Mesothelial cell of epicardium (in vitro differentiated cells): ENCODE results near the gene FXYD7. TPM values are rescaled to one million over a fixed set of nuclear protein-coding genes. Genes with fewer than 3 reads are reported as not detected.

ENCODE experiments used
- DNase-seq, 2 experiments: peaks; one replicate each; pipeline ENCODE4 v3.0.0; 2021; ENCODE audit warnings: low spot score in 2 of 2; ENCODE audit not compliant: unreplicated experiment in 2 of 2
- H3K27ac Mint-ChIP-seq: 2 replicates; pipeline ENCODE4 v1.8.0; 2021; ENCODE audit warnings: mixed read lengths
- H3K27me3 Mint-ChIP-seq: 2 replicates; pipeline ENCODE4 v1.8.0; 2021; ENCODE audit warnings: low read depth, mixed read lengths
- H3K36me3 Mint-ChIP-seq: 2 replicates; pipeline ENCODE4 v1.8.0; 2021; ENCODE audit warnings: mixed read lengths
- H3K4me1 Mint-ChIP-seq: 2 replicates; pipeline ENCODE4 v1.8.0; 2021; ENCODE audit warnings: mixed read lengths
- H3K4me3 Mint-ChIP-seq: 2 replicates; pipeline ENCODE4 v1.8.0; 2021; ENCODE audit warnings: mild to moderate bottlenecking, moderate library complexity, mixed read lengths
- H3K9me3 Mint-ChIP-seq: 2 replicates; pipeline ENCODE4 v1.8.0; 2021; ENCODE audit warnings: mixed read lengths
- total RNA-seq: library from RNA; stranded (reverse); gene quantifications from 3 replicates; pipeline ENCODE4 v1.2.1, GENCODE V29; 2021
- TF ChIP-seq, protein P1 (sequence below): fragments of 200-600 bp; sonication (generic); IDR thresholded peaks from one replicate; pipeline ENCODE4 v1.5.0; 2021; ENCODE audit warnings: antibody characterized with exemption; ENCODE audit not compliant: unreplicated experiment

Gene FXYD7
- total RNA-seq, 1 donor from 2014 or later = 1.3 TPM

DNA sequence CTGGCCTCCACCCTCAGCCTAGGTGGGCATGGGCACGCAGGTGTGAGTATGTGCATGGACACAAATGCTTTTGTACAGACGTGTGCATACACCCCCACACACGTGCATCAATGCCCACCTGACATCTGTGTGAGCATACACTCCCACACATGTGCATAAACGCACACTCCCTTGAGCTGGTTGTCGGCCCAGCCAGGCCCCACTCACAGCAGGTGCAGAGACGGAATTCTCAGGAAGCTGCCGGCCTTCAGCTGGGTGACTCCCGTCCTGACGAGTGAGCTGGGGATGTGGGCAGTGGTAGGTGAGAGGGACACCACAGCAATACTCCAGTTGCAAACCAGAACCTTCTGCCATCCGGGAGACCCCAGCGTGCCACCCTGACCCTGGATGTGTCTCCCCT is 9.2 kb upstream of the FXYD7 start:
- TF ChIP-seq, protein P1, sequence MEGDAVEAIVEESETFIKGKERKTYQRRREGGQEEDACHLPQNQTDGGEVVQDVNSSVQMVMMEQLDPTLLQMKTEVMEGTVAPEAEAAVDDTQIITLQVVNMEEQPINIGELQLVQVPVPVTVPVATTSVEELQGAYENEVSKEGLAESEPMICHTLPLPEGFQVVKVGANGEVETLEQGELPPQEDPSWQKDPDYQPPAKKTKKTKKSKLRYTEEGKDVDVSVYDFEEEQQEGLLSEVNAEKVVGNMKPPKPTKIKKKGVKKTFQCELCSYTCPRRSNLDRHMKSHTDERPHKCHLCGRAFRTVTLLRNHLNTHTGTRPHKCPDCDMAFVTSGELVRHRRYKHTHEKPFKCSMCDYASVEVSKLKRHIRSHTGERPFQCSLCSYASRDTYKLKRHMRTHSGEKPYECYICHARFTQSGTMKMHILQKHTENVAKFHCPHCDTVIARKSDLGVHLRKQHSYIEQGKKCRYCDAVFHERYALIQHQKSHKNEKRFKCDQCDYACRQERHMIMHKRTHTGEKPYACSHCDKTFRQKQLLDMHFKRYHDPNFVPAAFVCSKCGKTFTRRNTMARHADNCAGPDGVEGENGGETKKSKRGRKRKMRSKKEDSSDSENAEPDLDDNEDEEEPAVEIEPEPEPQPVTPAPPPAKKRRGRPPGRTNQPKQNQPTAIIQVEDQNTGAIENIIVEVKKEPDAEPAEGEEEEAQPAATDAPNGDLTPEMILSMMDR = no peak
- no peak for DNase-seq
- H3K9me3 Mint-ChIP-seq = no peaks in the 10 kb centered on the region
- H3K36me3 Mint-ChIP-seq = no peaks in the 10 kb centered on the region
- peaks cover 13% of the 10 kb centered on the region for H3K4me1 Mint-ChIP-seq
- H3K4me3 Mint-ChIP-seq = no peak overlapping the region
- H3K27me3 Mint-ChIP-seq = peaks cover 10% of the 10 kb centered on the region
- H3K27ac Mint-ChIP-seq = no peak overlapping the region

DNA sequence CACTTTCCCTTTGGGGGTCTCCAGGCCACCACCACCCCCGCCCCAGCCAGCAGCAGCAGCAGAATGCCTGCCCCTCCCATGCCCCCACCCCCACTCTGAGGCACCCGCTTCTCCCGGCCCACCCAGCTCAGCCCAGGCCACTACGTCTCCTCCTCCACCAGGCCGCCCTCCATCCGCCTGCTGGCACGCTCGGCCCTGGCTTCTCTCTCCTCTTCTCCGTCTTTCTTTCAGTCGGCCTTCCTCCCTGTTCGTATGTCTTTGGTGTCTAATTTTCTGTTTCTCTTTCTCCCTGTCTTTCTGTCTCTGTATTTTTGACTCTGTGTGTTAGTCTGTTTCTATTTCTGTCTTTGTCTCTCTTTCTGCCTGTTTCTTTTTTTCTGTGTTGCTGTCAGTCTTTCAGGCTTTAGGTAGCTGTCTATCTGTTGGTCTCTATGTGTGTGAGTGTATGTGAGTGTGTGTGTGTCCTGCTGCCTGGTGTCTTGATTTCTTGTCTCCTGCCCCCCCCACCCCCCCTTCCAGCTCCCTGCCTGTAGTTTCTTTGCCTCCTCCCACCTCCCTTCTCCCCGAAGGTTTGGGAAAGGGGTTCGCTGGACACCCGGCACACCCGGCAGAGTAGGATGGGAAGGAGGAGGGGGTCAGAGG is 8.3 kb upstream of the FXYD7 start, which contains the start of gene LGI4:
LGI4 (minus strand) TSS at position 459 of the 642 bp plus-strand sequence; CDS start at position 80, 379 bp downstream.
- TF ChIP-seq, protein P1 = no peak
- DNase-seq = no peak
- Mint-ChIP-seq H3K9me3 (no peaks in the 10 kb centered on the region), H3K4me3 (no peak within 1 kb of the TSS), H3K36me3 (no peaks in the 10 kb centered on the region), H3K27ac (peak within 1 kb of the TSS; percentile 37), H3K27me3 (peaks cover 15% of the 10 kb centered on the region), H3K4me1 (peaks cover 21% of the 10 kb centered on the region)

DNA sequence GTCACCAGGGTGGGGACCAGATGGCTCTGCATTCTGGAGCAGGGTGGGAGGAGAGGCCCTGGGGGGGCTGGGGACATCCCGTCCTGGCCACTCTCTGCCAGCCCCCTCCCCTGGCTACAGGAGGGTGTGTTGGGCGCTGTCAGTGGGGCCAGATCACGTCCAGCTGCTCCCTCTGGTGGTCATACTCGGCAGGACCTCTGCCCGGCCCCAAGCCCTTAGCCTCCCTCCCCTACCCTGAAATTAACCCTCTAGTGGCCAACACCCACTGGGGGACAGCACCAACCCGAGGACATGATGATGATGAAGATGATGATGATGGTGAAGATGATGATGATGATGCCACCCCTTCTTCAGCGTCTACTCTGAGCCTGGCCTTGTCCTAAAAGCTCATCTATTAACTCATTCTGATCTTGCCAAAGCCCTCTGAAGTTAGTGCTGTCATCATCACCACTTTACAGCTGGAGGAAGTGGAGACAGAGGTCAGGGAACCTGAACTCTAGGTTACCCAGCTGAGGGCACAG is 7.6 kb upstream of the FXYD7 start:
- Mint-ChIP-seq H3K4me1 (peaks cover 23% of the 10 kb centered on the region), H3K27ac (no peak overlapping the region), H3K9me3 (no peaks in the 10 kb centered on the region), H3K27me3 (peaks cover 20% of the 10 kb centered on the region), H3K4me3 (no peak overlapping the region), H3K36me3 (no peaks in the 10 kb centered on the region)
- TF ChIP-seq, protein P1 = peak; percentile 88
- DNase-seq = peak in 1 of 2 experiments; percentile 86

DNA sequence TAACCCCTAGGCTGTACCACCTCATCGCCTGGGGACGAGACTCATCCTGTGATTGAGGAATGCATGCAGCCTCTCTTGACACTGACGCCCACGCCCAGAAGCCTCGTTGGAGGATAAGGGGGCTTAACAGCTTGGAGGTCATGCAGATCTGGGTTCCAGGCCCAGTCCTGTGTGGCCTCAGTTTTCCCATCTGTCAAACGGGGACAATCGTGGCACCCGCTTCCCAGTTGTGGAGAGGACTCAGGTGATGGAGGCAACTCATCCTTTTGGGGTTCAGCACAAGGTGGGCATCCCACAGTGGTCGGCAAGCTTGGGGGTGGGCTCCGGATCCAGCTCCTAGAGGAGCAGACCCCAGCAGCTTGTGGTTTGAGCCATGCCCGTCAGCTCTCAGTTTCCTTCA is 6.8 kb upstream of the FXYD7 start:
- Mint-ChIP-seq H3K9me3 (no peaks in the 10 kb centered on the region), H3K4me1 (peaks cover 28% of the 10 kb centered on the region), H3K27ac (no peak overlapping the region), H3K27me3 (peaks cover 26% of the 10 kb centered on the region), H3K36me3 (no peaks in the 10 kb centered on the region), H3K4me3 (no peak overlapping the region)
- TF ChIP-seq, protein P1 = no peak
- DNase-seq = no peak

DNA sequence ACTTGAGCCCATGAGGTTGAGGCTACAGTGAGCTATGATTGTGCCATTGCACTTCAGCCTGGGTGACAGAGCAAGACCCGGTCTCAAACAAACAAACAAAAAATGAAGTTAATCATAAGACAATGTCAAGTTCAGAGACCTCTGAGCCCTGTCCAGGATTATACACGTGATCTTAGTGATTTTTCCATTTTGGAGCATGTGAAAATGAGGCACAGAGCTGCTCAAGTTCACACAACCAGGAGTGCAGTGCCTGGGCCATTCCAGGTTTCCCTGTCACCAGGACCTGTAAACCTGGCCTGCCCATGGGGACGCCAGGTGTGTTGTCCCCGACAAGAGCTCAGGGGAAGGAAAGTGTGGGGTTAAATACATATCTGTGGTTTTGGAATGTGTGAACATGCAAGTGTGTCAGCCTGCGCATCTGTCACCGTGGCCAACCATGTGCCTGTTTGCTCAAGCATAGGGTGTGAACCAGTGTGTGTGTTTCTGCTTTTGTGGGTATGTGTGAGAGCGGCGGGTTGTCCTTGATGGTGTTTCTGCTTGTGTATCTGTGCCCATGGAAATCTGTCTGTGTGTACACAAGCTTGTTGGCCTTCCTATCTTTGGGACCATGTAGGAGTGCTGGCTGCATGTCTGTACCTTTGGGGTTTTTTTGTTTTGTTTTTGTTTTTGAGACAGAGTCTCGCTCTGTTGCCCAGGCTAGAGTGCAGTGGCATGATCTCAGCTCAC is 5.9 kb upstream of the FXYD7 start:
- TF ChIP-seq, protein P1 = no peak
- no peak for DNase-seq
- H3K27ac Mint-ChIP-seq = no peak overlapping the region
- H3K36me3 Mint-ChIP-seq = no peaks in the 10 kb centered on the region
- peaks cover 35% of the 10 kb centered on the region for H3K27me3 Mint-ChIP-seq
- H3K4me1 Mint-ChIP-seq = peaks cover 36% of the 10 kb centered on the region
- no peak overlapping the region for H3K4me3 Mint-ChIP-seq
- H3K9me3 Mint-ChIP-seq = no peaks in the 10 kb centered on the region
